ENCODE data around the gene FGF21. TPM values are rescaled to one million over a fixed set of nuclear protein-coding genes. Genes with fewer than 3 reads are reported as not detected.

Gene FGF21
- total RNA-seq, 1 donor from 2014 or later: 0.75 TPM

Other genes starting within 250 kb of the FGF21 start
- 0.43 TPM for gene LMTK3, start 243.7 kb upstream of the FGF21 start, total RNA-seq
- not detected for gene SULT2B1, start 203.4 kb upstream of the FGF21 start, total RNA-seq
- not detected for gene SPACA4, start 148.8 kb upstream of the FGF21 start, total RNA-seq
- gene FAM83E, start 140.4 kb upstream of the FGF21 start, total RNA-seq: 0.18 TPM
- gene RPL18, start 136.3 kb upstream of the FGF21 start, total RNA-seq: 401 TPM
- 41.6 TPM for gene SPHK2, start 136.0 kb upstream of the FGF21 start, total RNA-seq
- 11.4 TPM for gene DBP, start 118.1 kb upstream of the FGF21 start, total RNA-seq
- gene CA11, start 109.3 kb upstream of the FGF21 start, total RNA-seq: 1.7 TPM
- gene NTN5, start 82.5 kb upstream of the FGF21 start, total RNA-seq: 0.28 TPM
- gene FUT2, start 59.6 kb upstream of the FGF21 start, total RNA-seq: not detected
- gene MAMSTR, start 35.8 kb upstream of the FGF21 start, total RNA-seq: 0.23 TPM
- gene RASIP1, start 14.9 kb upstream of the FGF21 start, total RNA-seq: 3.1 TPM
- not detected for gene IZUMO1, start 8.6 kb upstream of the FGF21 start, total RNA-seq
- 0.43 TPM for gene FUT1, start 2.9 kb upstream of the FGF21 start, total RNA-seq
- gene BCAT2, start 55.5 kb downstream of the FGF21 start, total RNA-seq: 21.7 TPM
- gene HSD17B14, start 81.0 kb downstream of the FGF21 start, total RNA-seq: 15.7 TPM
- gene PLEKHA4, start 113.1 kb downstream of the FGF21 start, total RNA-seq: 7.6 TPM
- 5.7 TPM for gene PPP1R15A, start 116.9 kb downstream of the FGF21 start, total RNA-seq
- gene TULP2, start 143.2 kb downstream of the FGF21 start, total RNA-seq: not detected
- gene NUCB1, start 144.8 kb downstream of the FGF21 start, total RNA-seq: 300 TPM
- gene DHDH, start 178.2 kb downstream of the FGF21 start, total RNA-seq: 0.23 TPM
- gene BAX, start 199.4 kb downstream of the FGF21 start, total RNA-seq: 18.9 TPM
- 8,713 TPM for gene FTL, start 209.8 kb downstream of the FGF21 start, total RNA-seq
- gene GYS1, start 237.8 kb downstream of the FGF21 start, total RNA-seq: 13.6 TPM
- 34.3 TPM for gene RUVBL2, start 238.4 kb downstream of the FGF21 start, total RNA-seq

Measured in left lobe of liver (tissue), 1 donor.